ENCODE results near the gene MAP3K2. TPM values are rescaled to one million over a fixed set of nuclear protein-coding genes. Genes with fewer than 3 reads are reported as not detected.

MAP3K2 gene
- total RNA-seq, 3 donors from 2014 or later (not counting 1 experiment from before 2014, with no cell fraction given) = 99.4 to 109 (median 106) TPM

DNA sequence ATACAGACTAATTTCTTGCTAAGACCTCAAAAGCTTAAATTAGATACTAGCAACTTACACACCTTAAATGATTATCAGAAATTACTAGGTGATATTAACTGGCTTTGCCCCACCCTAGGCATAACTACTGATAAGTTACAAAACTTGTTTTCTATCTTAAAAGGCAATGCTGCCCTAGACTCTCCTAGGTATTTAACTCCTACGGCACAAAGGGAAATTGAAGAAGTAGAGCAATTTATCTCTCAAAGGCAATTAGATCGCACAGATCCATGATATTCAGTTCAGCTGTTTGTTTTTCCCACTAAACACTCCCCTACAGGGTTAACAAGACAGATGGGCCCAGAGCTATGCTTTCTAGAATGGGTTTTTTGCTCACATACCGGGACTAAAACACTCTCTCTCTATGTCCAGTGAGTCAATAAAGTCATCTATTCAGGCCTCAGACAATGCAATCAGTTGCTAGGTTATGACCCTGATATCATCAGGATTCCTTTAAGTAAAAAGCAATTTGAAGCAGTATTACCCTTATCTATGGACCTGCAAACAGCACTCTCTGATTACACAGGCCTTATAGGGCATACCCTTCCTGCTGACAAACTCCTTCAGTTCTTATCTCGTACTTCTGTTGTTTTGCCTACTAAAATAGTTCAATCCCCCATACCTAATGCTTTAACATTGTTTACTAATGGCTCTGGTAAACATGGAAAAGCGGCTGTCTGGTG, 14.3 kb downstream of the MAP3K2 start:
- ATAC-seq = no peak
- DNase-seq = no peak
- H3K27me3 Mint-ChIP-seq (ENCODE audit: low read depth in 2 of 2) = no peaks in the 10 kb centered on the region
- H3K4me3 Mint-ChIP-seq = no peak overlapping the region
- H3K4me1 ChIP-seq (ENCODE audit: control insufficient read depth, insufficient read depth, low read length) = no peaks in the 10 kb centered on the region
- peaks cover 3 to 5% of the 10 kb centered on the region in 2 donors for H3K9me3 Mint-ChIP-seq
- H3K9me3 ChIP-seq (ENCODE audit: control insufficient read depth, insufficient read depth, low read length) = peaks cover 6% of the 10 kb centered on the region
- TF ChIP-seq, protein P1, sequence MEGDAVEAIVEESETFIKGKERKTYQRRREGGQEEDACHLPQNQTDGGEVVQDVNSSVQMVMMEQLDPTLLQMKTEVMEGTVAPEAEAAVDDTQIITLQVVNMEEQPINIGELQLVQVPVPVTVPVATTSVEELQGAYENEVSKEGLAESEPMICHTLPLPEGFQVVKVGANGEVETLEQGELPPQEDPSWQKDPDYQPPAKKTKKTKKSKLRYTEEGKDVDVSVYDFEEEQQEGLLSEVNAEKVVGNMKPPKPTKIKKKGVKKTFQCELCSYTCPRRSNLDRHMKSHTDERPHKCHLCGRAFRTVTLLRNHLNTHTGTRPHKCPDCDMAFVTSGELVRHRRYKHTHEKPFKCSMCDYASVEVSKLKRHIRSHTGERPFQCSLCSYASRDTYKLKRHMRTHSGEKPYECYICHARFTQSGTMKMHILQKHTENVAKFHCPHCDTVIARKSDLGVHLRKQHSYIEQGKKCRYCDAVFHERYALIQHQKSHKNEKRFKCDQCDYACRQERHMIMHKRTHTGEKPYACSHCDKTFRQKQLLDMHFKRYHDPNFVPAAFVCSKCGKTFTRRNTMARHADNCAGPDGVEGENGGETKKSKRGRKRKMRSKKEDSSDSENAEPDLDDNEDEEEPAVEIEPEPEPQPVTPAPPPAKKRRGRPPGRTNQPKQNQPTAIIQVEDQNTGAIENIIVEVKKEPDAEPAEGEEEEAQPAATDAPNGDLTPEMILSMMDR (IDR thresholded peaks at IDR 0.05) = no peak
- no peaks in the 10 kb centered on the region for H3K27me3 ChIP-seq (ENCODE audit: control insufficient read depth, insufficient read depth, low read length)
- H3K36me3 ChIP-seq (ENCODE audit: control insufficient read depth, insufficient read depth, low read length) = no peaks in the 10 kb centered on the region
- no peak overlapping the region for H3K27ac ChIP-seq (ENCODE audit: low read length)
- 96% methylated on average over 5 of the region's 5 CpGs for WGBS (ENCODE audit: insufficient coverage)
- H3K4me1 Mint-ChIP-seq = peaks cover 72 to 75% of the 10 kb centered on the region in 2 donors
- intact Hi-C loops (cut with micrococcal nuclease) = no loop called here
- peak overlapping the region in 1 of 2 donors; percentile 57 for H3K27ac Mint-ChIP-seq
- H3K36me3 Mint-ChIP-seq = peaks cover 7% of the 10 kb centered on the region
- no peak overlapping the region for H3K4me3 ChIP-seq (ENCODE audit: low read length)

DNA sequence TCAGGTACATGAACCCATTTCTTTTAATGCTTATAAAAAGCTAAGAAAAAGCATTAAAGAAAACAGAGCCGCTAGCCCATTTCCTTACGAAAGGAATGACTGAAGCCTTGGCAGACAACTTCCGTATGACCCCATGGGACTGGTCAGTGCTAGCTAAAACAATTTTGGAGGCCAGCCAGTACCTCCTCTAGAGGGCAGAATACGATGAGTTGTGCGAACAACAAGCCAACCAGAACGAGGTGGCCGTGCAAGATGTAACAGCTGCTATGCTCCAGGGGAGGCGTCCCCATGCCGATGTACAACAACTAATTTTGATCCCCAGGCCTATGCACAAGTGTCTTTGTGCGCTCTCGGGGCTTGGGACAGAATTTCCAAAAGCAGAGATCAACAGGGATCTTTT, 16.7 kb downstream of the MAP3K2 start:
- no peak for ATAC-seq
- H3K4me1 ChIP-seq (ENCODE audit: control insufficient read depth, insufficient read depth, low read length) = no peaks in the 10 kb centered on the region
- Mint-ChIP-seq H3K4me1 (peaks cover 64 to 70% of the 10 kb centered on the region in 2 donors), H3K4me3 (no peak overlapping the region), H3K27ac (no peak overlapping the region), H3K9me3 (peaks cover 3 to 5% of the 10 kb centered on the region in 2 donors), H3K36me3 (peaks cover 7% of the 10 kb centered on the region), H3K27me3 (ENCODE audit: low read depth in 2 of 2) (no peaks in the 10 kb centered on the region)
- H3K27me3 ChIP-seq (ENCODE audit: control insufficient read depth, insufficient read depth, low read length) = no peaks in the 10 kb centered on the region
- no peak overlapping the region for H3K27ac ChIP-seq (ENCODE audit: low read length)
- TF ChIP-seq, protein P1 (IDR thresholded peaks at IDR 0.05) = no peak
- H3K9me3 ChIP-seq (ENCODE audit: control insufficient read depth, insufficient read depth, low read length) = peaks cover 3% of the 10 kb centered on the region
- no peak for DNase-seq
- no peaks in the 10 kb centered on the region for H3K36me3 ChIP-seq (ENCODE audit: control insufficient read depth, insufficient read depth, low read length)
- WGBS (ENCODE audit: insufficient coverage) = 96% methylated on average over 11 of the region's 11 CpGs
- no peak overlapping the region for H3K4me3 ChIP-seq (ENCODE audit: low read length)
- intact Hi-C loops (cut with micrococcal nuclease) = no loop called here

DNA sequence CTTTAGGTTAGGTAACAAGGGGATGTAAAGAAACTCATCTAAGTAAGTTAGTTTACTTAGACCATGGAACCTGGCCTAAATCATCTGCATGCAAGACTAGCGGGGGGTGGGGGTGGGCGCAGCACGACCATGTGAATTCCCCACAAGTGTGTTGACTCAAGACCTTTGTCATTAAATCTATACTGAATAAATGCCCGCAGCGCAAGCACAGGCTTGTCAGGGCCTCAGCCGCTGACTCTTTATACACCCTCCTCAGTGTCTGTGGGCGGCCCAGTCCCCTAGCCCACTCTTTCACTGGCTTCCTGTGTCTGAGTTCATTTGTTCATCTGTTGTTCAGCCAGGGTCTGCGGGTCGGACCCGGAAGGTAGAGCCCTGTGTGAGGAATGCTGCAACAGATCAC, 17.8 kb downstream of the MAP3K2 start:
- no peak for DNase-seq
- peak overlapping the region in 1 of 2 donors; percentile 33 for H3K27ac Mint-ChIP-seq
- TF ChIP-seq, protein P1 (IDR thresholded peaks at IDR 0.05) = no peak
- H3K4me3 Mint-ChIP-seq = no peak overlapping the region
- no peak overlapping the region for H3K4me3 ChIP-seq (ENCODE audit: low read length)
- peaks cover 3% of the 10 kb centered on the region for H3K9me3 ChIP-seq (ENCODE audit: control insufficient read depth, insufficient read depth, low read length)
- no peak overlapping the region for H3K27ac ChIP-seq (ENCODE audit: low read length)
- peaks cover 67 to 72% of the 10 kb centered on the region in 2 donors for H3K4me1 Mint-ChIP-seq
- no peaks in the 10 kb centered on the region for H3K27me3 Mint-ChIP-seq (ENCODE audit: low read depth in 2 of 2)
- peaks cover 7% of the 10 kb centered on the region for H3K36me3 Mint-ChIP-seq
- intact Hi-C loops (cut with micrococcal nuclease) = no loop called here
- WGBS (ENCODE audit: insufficient coverage) = 97% methylated on average over 10 of the region's 10 CpGs
- peaks cover 5% of the 10 kb centered on the region for H3K4me1 ChIP-seq (ENCODE audit: control insufficient read depth, insufficient read depth, low read length)
- no peak for ATAC-seq
- H3K36me3 ChIP-seq (ENCODE audit: control insufficient read depth, insufficient read depth, low read length) = no peaks in the 10 kb centered on the region
- H3K9me3 Mint-ChIP-seq = peaks cover 3 to 5% of the 10 kb centered on the region in 2 donors
- no peaks in the 10 kb centered on the region for H3K27me3 ChIP-seq (ENCODE audit: control insufficient read depth, insufficient read depth, low read length)

All from natural killer cell (primary cell).